A549 (cell line): Measurements from ENCODE around the gene NAV2. TPM values are rescaled to one million over a fixed set of nuclear protein-coding genes. Genes with fewer than 3 reads are reported as not detected.

Experiments
- ATAC-seq, 2 experiments: fragments of 200-7000 bp in 1 of 2; fragments of >200 bp in 1 of 2; cut with Nextera tagmentation in 1 of 2; cut with Tn5 transposase in 1 of 2; 3 replicates each; pipeline versions ENCODE4 v1.8.0 to v1.9.1; 2018 to 2020; ENCODE audit warnings: mild to moderate bottlenecking in 1 of 2, moderate library complexity in 1 of 2
- CTCF ChIA-PET: fragments of 300-600 bp; sonication (Branson Sonifier 250); formaldehyde crosslinking; extraction: SDS; loops from one replicate; lab custom pipeline; 2021; ENCODE audit warnings: antibody characterized with exemption, inconsistent platforms; lab: Yijun Ruan, JAX
- POLR2A ChIA-PET: fragments of 350-600 bp; formaldehyde crosslinking; extraction: SDS; loops from one replicate; lab custom pipeline; 2021; ENCODE audit warnings: antibody characterized with exemption, inconsistent platforms; lab: Yijun Ruan, JAX
- DNase-seq, 2 experiments: peaks; one replicate each; pipeline versions ENCODE4 v3.0.0 to v3.0.0-alpha.2; 2011 to 2016; ENCODE audit warnings: low read depth in 1 of 2, low spot score in 1 of 2
- FAIRE-seq: peaks from 2 replicates; lab custom pipeline; 2011; peaks lifted over from hg19 to GRCh38; lab: Jason Lieb, UNC
- H3K27ac ChIP-seq, 2 experiments: fragments of >200 bp; sonication (Bioruptor Twin); formaldehyde crosslinking; 3 replicates each; pipeline ENCODE4 v1.5.1; 2016 to 2017
- H3K4me1 ChIP-seq: fragments of >200 bp; sonication (Bioruptor Twin); formaldehyde crosslinking; 3 replicates; pipeline ENCODE4 v1.6.1; 2016
- H3K4me2 ChIP-seq: fragments of >200 bp; sonication (Bioruptor Twin); formaldehyde crosslinking; 3 replicates; pipeline ENCODE4 v1.6.1; 2016
- H3K4me3 ChIP-seq: fragments of >200 bp; sonication (Bioruptor Twin); formaldehyde crosslinking; 3 replicates; pipeline ENCODE4 v1.5.1; 2016
- H3K9me3 ChIP-seq: fragments of >200 bp; sonication (Bioruptor Twin); formaldehyde crosslinking; 3 replicates; pipeline ENCODE4 v1.6.1; 2016
- CBX2 ChIP-seq: fragments of 200-600 bp; sonication (generic); IDR thresholded peaks from 2 replicates; pipeline ENCODE4 v1.6.1; 2016; ENCODE audit warnings: low read depth, mild to moderate bottlenecking, borderline replicate concordance
- CBX8 ChIP-seq: fragments of 200-600 bp; sonication (generic); IDR thresholded peaks from 2 replicates; pipeline ENCODE4 v1.6.1; 2016
- CEBPB ChIP-seq, 2 experiments: fragments of >200 bp in 1 of 2; sonication (Bioruptor Twin) in 1 of 2; formaldehyde crosslinking in 1 of 2; IDR thresholded peaks; 2 replicates each; pipeline ENCODE4 v1.6.1; 2012 to 2016
- EHF ChIP-seq: fragments of 250-450 bp; sonication (Bioruptor Pico); IDR thresholded peaks from 2 replicates; pipeline ENCODE4 v1.5.0; 2020; ENCODE audit warnings: mild to moderate bottlenecking
- EHMT2 ChIP-seq: fragments of 200-600 bp; sonication (generic); IDR thresholded peaks from 2 replicates; pipeline ENCODE4 v1.6.1; 2016; ENCODE audit warnings: antibody characterized with exemption, low read depth, mild to moderate bottlenecking, moderate library complexity
- EP300 ChIP-seq, 2 experiments: fragments of >200 bp; sonication (Bioruptor Twin); formaldehyde crosslinking; IDR thresholded peaks; 2 replicates in 1 of 2; 3 replicates in 1 of 2; pipeline ENCODE4 v1.6.1; 2016 to 2017
- FOSL2 ChIP-seq, 2 experiments: fragments of 450-650 bp in 1 of 2; fragments of >200 bp in 1 of 2; sonication (Bioruptor Twin) in 1 of 2; formaldehyde crosslinking; IDR thresholded peaks; 2 replicates each; pipeline versions ENCODE4 v1.5.0 to v1.6.1; 2016 to 2020; ENCODE audit warnings: mild to moderate bottlenecking in 1 of 2, moderate library complexity in 1 of 2
- JUN ChIP-seq, 2 experiments: fragments of >200 bp; sonication (Bioruptor Twin); formaldehyde crosslinking; IDR thresholded peaks; 2 replicates in 1 of 2; 3 replicates in 1 of 2; pipeline ENCODE4 v1.6.1; 2016 to 2017
- JUNB ChIP-seq: fragments of >200 bp; sonication (Bioruptor Twin); formaldehyde crosslinking; IDR thresholded peaks from 2 replicates; pipeline ENCODE4 v1.6.1; 2016
- KDM5A ChIP-seq: fragments of 200-600 bp; sonication (generic); IDR thresholded peaks from 2 replicates; pipeline ENCODE4 v1.6.1; 2016; ENCODE audit warnings: antibody characterized with exemption, mild to moderate bottlenecking
- MAZ ChIP-seq: fragments of 150-350 bp; IDR thresholded peaks from 2 replicates; pipeline ENCODE4 v1.6.1; 2014; ENCODE audit warnings: antibody characterized with exemption, low read depth, low read length, borderline replicate concordance
- NR3C1 ChIP-seq: fragments of >200 bp; sonication (Bioruptor Twin); formaldehyde crosslinking; IDR thresholded peaks from 3 replicates; pipeline ENCODE4 v1.6.1; 2017
- PHF8 ChIP-seq: fragments of 200-600 bp; sonication (generic); IDR thresholded peaks from 2 replicates; pipeline ENCODE4 v1.6.1; 2016; ENCODE audit warnings: low read depth, mild to moderate bottlenecking, antibody characterized with exemption, moderate library complexity, borderline replicate concordance
- POLR2AphosphoS2 ChIP-seq: conservative IDR thresholded peaks from 2 replicates; pipeline ENCODE4 v1.6.1; 2012; ENCODE audit warnings: low read length, improper control_type of control experiment, inconsistent platforms
- RARB ChIP-seq: fragments of 250-450 bp; sonication (Bioruptor Pico); IDR thresholded peaks from 2 replicates; pipeline ENCODE4 v1.8.0; 2021; ENCODE audit warnings: mild to moderate bottlenecking, moderate library complexity
- RFX5 ChIP-seq: fragments of 450-650 bp; IDR thresholded peaks from 2 replicates; pipeline ENCODE4 v1.7.1; 2014; ENCODE audit warnings: antibody characterized with exemption, mild to moderate bottlenecking, moderate library complexity
- SMC3 ChIP-seq: fragments of >200 bp; sonication (Bioruptor Twin); formaldehyde crosslinking; IDR thresholded peaks from 3 replicates; pipeline ENCODE4 v1.6.1; 2018; ENCODE audit warnings: inconsistent platforms
- SREBF2 ChIP-seq: fragments of 450-650 bp; IDR thresholded peaks from 2 replicates; pipeline ENCODE4 v1.6.1; 2014; ENCODE audit warnings: mild to moderate bottlenecking, moderate library complexity
- ZC3H11A ChIP-seq: fragments of 450-650 bp; IDR thresholded peaks from 2 replicates; pipeline ENCODE4 v1.6.1; 2014; ENCODE audit warnings: antibody characterized with exemption, mild to moderate bottlenecking
- ZFP36 ChIP-seq: fragments of 450-650 bp; IDR thresholded peaks from 2 replicates; pipeline ENCODE4 v1.6.1; 2014; ENCODE audit warnings: borderline replicate concordance; ENCODE audit not compliant: partially characterized antibody
- ZNF302 ChIP-seq: fragments of 250-450 bp; sonication (Bioruptor Pico); IDR thresholded peaks from 2 replicates; pipeline ENCODE4 v1.9.0; 2021; ENCODE audit warnings: inconsistent platforms, mild to moderate bottlenecking, moderate library complexity
- WGBS: methylation state at CpG from one replicate; pipeline ENCODE4 v1.1.6; 2017; ENCODE audit errors: missing lambda C conversion rate; 5-methylcytosine and 5-hydroxymethylcytosine counted together
- polyA plus RNA-seq, 4 experiments: library from polyadenylated mRNA; depleted of rRNA in 3 of 4; stranded (reverse); fragments of >200 nt; fragmentation: RNase III in 1 of 4; extraction: RNeasy Plus Mini Kit Qiagen cat#74134 plus additional on column Dnase treatment in 1 of 4; gene quantifications; 2 replicates in 3 of 4; 3 replicates in 1 of 4; pipeline ENCODE4 v1.2.3, GENCODE V29; 2011 to 2017
- TF ChIP-seq, protein P1 (sequence below): fragments of 150-350 bp; IDR thresholded peaks from 2 replicates; pipeline ENCODE4 v1.6.1; 2014; ENCODE audit warnings: low read depth, mild to moderate bottlenecking, low read length
- TF ChIP-seq, protein P2 (sequence below): fragments of 250-450 bp; sonication (Bioruptor Pico); IDR thresholded peaks from 2 replicates; pipeline ENCODE4 v1.5.0; 2020; ENCODE audit warnings: low read depth, mild to moderate bottlenecking, moderate library complexity
- TF ChIP-seq, protein P3 (sequence below): fragments of >200 bp; sonication (Bioruptor Twin); formaldehyde crosslinking; IDR thresholded peaks from 2 replicates; pipeline ENCODE4 v1.6.1; 2016
- TF ChIP-seq, protein P4 (sequence below): fragments of 200-600 bp; sonication (generic); IDR thresholded peaks from 2 replicates; pipeline ENCODE4 v1.6.1; 2016; ENCODE audit warnings: antibody characterized with exemption, mild to moderate bottlenecking, moderate library complexity
- TF ChIP-seq, protein P5 (sequence below): IDR thresholded peaks from 2 replicates; pipeline ENCODE4 v1.6.1; 2012; ENCODE audit warnings: low read depth, borderline replicate concordance
- TF ChIP-seq, protein P6 (sequence below): IDR thresholded peaks from 2 replicates; pipeline ENCODE4 v1.6.1; 2012
- TF ChIP-seq, protein P7 (sequence below): IDR thresholded peaks from 2 replicates; pipeline ENCODE4 v1.6.1; 2012

The NAV2 gene
- polyA plus RNA-seq, 2 of the 4 experiments (the other 2 are of a cell fraction), result 4.9 to 19.8 TPM

DNA sequence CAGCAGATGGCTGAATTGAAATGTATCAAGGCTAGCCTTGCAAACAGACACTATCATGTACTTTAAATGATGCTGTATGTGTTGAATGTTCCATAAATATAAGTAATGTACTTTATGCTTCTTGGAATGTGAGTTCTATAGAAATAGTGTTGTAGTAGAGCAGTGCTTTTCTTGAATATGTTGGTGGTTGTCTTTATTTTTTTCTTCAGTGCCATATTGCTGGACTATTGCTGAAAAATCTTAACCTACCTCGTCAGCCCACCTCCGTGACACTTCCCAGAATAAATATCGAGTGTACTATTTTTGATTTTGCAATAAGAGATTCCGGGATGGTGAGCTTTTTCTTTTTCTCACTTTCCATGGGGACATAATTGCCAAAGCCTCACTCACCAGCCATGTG lies 153.9 kb downstream of the NAV2 start:
- DNase-seq, result no peak
- ATAC-seq, result no peak
- Histone ChIP-seq H3K4me1 (no peaks in the 10 kb centered on the region), H3K9me3 (no peaks in the 10 kb centered on the region), H3K27ac (no peak overlapping the region), H3K4me2 (no peak overlapping the region), H3K4me3 (no peak overlapping the region)
- no peak for FAIRE-seq
- POLR2A ChIA-PET, result no interaction called here
- TF ChIP-seq PHF8 (no peak), EHMT2 (no peak), ZNF302 (CRISPR knock-in tag) (no peak), ZFP36 (no peak), EP300 (IDR thresholded peaks at IDR 0.05) (no peak), CBX8 (no peak), SREBF2 (no peak), SMC3 (no peak), MAZ (no peak), ZC3H11A (no peak), RARB (no peak), RFX5 (no peak), EHF (no peak), JUNB (no peak), POLR2AphosphoS2 (no peak)
- TF ChIP-seq, protein P1, sequence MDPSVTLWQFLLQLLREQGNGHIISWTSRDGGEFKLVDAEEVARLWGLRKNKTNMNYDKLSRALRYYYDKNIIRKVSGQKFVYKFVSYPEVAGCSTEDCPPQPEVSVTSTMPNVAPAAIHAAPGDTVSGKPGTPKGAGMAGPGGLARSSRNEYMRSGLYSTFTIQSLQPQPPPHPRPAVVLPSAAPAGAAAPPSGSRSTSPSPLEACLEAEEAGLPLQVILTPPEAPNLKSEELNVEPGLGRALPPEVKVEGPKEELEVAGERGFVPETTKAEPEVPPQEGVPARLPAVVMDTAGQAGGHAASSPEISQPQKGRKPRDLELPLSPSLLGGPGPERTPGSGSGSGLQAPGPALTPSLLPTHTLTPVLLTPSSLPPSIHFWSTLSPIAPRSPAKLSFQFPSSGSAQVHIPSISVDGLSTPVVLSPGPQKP, result no peak
- TF ChIP-seq, protein P2, sequence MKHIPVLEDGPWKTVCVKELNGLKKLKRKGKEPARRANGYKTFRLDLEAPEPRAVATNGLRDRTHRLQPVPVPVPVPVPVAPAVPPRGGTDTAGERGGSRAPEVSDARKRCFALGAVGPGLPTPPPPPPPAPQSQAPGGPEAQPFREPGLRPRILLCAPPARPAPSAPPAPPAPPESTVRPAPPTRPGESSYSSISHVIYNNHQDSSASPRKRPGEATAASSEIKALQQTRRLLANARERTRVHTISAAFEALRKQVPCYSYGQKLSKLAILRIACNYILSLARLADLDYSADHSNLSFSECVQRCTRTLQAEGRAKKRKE (CRISPR knock-in tag), result no peak
- TF ChIP-seq, protein P3, sequence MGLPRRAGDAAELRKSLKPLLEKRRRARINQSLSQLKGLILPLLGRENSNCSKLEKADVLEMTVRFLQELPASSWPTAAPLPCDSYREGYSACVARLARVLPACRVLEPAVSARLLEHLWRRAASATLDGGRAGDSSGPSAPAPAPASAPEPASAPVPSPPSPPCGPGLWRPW, result no peak
- TF ChIP-seq, protein P4, sequence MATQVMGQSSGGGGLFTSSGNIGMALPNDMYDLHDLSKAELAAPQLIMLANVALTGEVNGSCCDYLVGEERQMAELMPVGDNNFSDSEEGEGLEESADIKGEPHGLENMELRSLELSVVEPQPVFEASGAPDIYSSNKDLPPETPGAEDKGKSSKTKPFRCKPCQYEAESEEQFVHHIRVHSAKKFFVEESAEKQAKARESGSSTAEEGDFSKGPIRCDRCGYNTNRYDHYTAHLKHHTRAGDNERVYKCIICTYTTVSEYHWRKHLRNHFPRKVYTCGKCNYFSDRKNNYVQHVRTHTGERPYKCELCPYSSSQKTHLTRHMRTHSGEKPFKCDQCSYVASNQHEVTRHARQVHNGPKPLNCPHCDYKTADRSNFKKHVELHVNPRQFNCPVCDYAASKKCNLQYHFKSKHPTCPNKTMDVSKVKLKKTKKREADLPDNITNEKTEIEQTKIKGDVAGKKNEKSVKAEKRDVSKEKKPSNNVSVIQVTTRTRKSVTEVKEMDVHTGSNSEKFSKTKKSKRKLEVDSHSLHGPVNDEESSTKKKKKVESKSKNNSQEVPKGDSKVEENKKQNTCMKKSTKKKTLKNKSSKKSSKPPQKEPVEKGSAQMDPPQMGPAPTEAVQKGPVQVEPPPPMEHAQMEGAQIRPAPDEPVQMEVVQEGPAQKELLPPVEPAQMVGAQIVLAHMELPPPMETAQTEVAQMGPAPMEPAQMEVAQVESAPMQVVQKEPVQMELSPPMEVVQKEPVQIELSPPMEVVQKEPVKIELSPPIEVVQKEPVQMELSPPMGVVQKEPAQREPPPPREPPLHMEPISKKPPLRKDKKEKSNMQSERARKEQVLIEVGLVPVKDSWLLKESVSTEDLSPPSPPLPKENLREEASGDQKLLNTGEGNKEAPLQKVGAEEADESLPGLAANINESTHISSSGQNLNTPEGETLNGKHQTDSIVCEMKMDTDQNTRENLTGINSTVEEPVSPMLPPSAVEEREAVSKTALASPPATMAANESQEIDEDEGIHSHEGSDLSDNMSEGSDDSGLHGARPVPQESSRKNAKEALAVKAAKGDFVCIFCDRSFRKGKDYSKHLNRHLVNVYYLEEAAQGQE, result no peak
- CTCF ChIA-PET, result interaction anchor here (0.9 to 1.1 kb wide), 2 partner anchors 18 to 266 kb away, joined by 3 read pairs; no protein-coding TSS in a partner anchor
- 53% methylated on average over 4 of the region's 4 CpGs for WGBS

DNA sequence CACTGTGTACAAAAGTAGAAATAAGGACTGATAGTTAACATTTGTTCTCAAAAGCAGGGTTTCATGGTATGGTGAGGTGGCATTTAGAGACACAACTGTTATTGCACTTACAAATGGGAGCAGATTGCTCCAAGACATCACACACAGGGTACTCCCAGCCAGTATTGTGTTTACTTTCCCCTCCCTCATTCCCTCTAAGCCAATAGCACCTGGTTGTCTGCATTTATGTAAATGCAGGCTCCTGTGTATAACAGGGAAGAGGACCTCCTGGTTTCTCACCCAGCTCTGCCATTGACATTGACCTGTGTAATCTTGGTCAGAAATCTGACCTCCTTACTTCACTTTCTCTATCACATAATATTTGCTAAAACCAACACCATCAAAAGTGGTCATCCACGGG lies 154.4 kb downstream of the NAV2 start:
- CTCF ChIA-PET, result interaction anchor here (0.9 to 1.1 kb wide), 3 partner anchors 18 to 266 kb away, joined by 3 read pairs; no protein-coding TSS in a partner anchor
- Histone ChIP-seq H3K27ac (no peak overlapping the region), H3K4me2 (no peak overlapping the region), H3K9me3 (no peaks in the 10 kb centered on the region), H3K4me3 (no peak overlapping the region), H3K4me1 (no peaks in the 10 kb centered on the region)
- FAIRE-seq (no peak), DNase-seq (no peak), ATAC-seq (no peak)
- TF ChIP-seq JUN (IDR thresholded peaks at IDR 0.05) (no peak), NR3C1 (no peak), FOSL2 (IDR thresholded peaks at IDR 0.05) (no peak), FOSL2 (CRISPR knock-in tag; IDR thresholded peaks at IDR 0.05) (no peak), CBX8 (no peak), JUNB (no peak), EHF (no peak), SREBF2 (no peak), CBX2 (no peak), RFX5 (no peak), CEBPB (IDR thresholded peaks at IDR 0.05) (no peak), KDM5A (no peak)
- TF ChIP-seq, protein P5, sequence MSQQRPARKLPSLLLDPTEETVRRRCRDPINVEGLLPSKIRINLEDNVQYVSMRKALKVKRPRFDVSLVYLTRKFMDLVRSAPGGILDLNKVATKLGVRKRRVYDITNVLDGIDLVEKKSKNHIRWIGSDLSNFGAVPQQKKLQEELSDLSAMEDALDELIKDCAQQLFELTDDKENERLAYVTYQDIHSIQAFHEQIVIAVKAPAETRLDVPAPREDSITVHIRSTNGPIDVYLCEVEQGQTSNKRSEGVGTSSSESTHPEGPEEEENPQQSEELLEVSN, result no peak
- TF ChIP-seq, protein P6, sequence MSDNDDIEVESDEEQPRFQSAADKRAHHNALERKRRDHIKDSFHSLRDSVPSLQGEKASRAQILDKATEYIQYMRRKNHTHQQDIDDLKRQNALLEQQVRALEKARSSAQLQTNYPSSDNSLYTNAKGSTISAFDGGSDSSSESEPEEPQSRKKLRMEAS, result no peak
- TF ChIP-seq, protein P3, result no peak
- TF ChIP-seq, protein P7, sequence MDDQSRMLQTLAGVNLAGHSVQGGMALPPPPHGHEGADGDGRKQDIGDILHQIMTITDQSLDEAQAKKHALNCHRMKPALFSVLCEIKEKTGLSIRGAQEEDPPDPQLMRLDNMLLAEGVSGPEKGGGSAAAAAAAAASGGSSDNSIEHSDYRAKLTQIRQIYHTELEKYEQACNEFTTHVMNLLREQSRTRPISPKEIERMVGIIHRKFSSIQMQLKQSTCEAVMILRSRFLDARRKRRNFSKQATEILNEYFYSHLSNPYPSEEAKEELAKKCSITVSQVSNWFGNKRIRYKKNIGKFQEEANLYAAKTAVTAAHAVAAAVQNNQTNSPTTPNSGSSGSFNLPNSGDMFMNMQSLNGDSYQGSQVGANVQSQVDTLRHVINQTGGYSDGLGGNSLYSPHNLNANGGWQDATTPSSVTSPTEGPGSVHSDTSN, result no peak
- POLR2A ChIA-PET, result no interaction called here
- 43% methylated on average over 1 of the region's 1 CpG for WGBS
